IPS-20b (cell line): ENCODE results near the gene FAM114A1.

Source experiments
- H3K27ac ChIP-seq: one replicate; pipeline ENCODE4 v1.5.1; 2013; ENCODE audit warnings: low read length
- H3K27me3 ChIP-seq: 2 replicates; pipeline ENCODE4 v1.6.1; 2013; ENCODE audit warnings: mild to moderate bottlenecking, low read length, inconsistent platforms; ENCODE audit not compliant: insufficient read depth
- H3K36me3 ChIP-seq: 2 replicates; pipeline ENCODE4 v1.6.1; 2013; ENCODE audit warnings: low read depth, mild to moderate bottlenecking, inconsistent platforms, low read length, moderate library complexity; ENCODE audit not compliant: insufficient read depth
- H3K4me1 ChIP-seq: 2 replicates; pipeline ENCODE4 v1.6.1; 2013; ENCODE audit warnings: mild to moderate bottlenecking, control low read depth, inconsistent platforms, low read length, moderate library complexity; ENCODE audit not compliant: insufficient read depth
- H3K4me3 ChIP-seq: 2 replicates; pipeline ENCODE4 v1.5.1; 2013; ENCODE audit warnings: mild to moderate bottlenecking, low read length, inconsistent platforms
- H3K9ac ChIP-seq: 2 replicates; pipeline ENCODE4 v1.6.1; 2013; ENCODE audit warnings: low read depth, mild to moderate bottlenecking, inconsistent platforms, low read length, moderate library complexity
- H3K9me3 ChIP-seq: 2 replicates; pipeline ENCODE4 v1.6.1; 2013; ENCODE audit warnings: mild to moderate bottlenecking, low read depth, low read length, inconsistent platforms; ENCODE audit not compliant: insufficient read depth

The FAM114A1 gene

GRCh38 chr4:38923746-38924145 is 56.1 kb downstream of the FAM114A1 start:
- Histone ChIP-seq H3K9me3 (no peaks in the 10 kb centered on the region), H3K9ac (no peak overlapping the region), H3K27ac (no peak overlapping the region), H3K27me3 (no peaks in the 10 kb centered on the region), H3K4me3 (no peak overlapping the region), H3K36me3 (no peaks in the 10 kb centered on the region), H3K4me1 (peaks cover 5% of the 10 kb centered on the region; the same call in 1 of the 2 replicates)

- no peaks in the 10 kb centered on the region for H3K36me3 ChIP-seq
- H3K9ac ChIP-seq, result no peak overlapping the region
- no peaks in the 10 kb centered on the region for H3K27me3 ChIP-seq
- no peak overlapping the region for H3K27ac ChIP-seq
- H3K9me3 ChIP-seq, result no peaks in the 10 kb centered on the region
- H3K4me3 ChIP-seq, result no peak overlapping the region
- H3K4me1 ChIP-seq, result peaks cover 5% of the 10 kb centered on the region; the same call in 1 of the 2 replicates
These were observed 56.7 kb downstream of the FAM114A1 start for GRCh38 chr4:38924353-38924752.

GRCh38 chr4:38925492-38926413 is 58.1 kb downstream of the FAM114A1 start:
- no peak overlapping the region for H3K4me3 ChIP-seq
- H3K4me1 ChIP-seq, result peaks cover 5% of the 10 kb centered on the region; the same call in 1 of the 2 replicates
- no peak overlapping the region for H3K9ac ChIP-seq
- H3K27ac ChIP-seq, result no peak overlapping the region
- H3K9me3 ChIP-seq, result no peaks in the 10 kb centered on the region
- no peaks in the 10 kb centered on the region for H3K27me3 ChIP-seq
- H3K36me3 ChIP-seq, result no peaks in the 10 kb centered on the region

- no peak overlapping the region for H3K27ac ChIP-seq
- no peaks in the 10 kb centered on the region for H3K27me3 ChIP-seq
- no peak overlapping the region for H3K4me3 ChIP-seq
- peaks cover 5% of the 10 kb centered on the region; the same call in 1 of the 2 replicates for H3K4me1 ChIP-seq
- no peaks in the 10 kb centered on the region for H3K9me3 ChIP-seq
- H3K9ac ChIP-seq, result no peak overlapping the region
- no peaks in the 10 kb centered on the region for H3K36me3 ChIP-seq
These were observed 59.3 kb downstream of the FAM114A1 start for GRCh38 chr4:38926896-38927295.

- Histone ChIP-seq H3K4me3 (no peak overlapping the region), H3K27me3 (no peaks in the 10 kb centered on the region), H3K27ac (no peak overlapping the region), H3K36me3 (peaks cover 4% of the 10 kb centered on the region; the same call in 1 of the 2 replicates), H3K4me1 (peaks cover 5% of the 10 kb centered on the region; the same call in 1 of the 2 replicates), H3K9me3 (no peaks in the 10 kb centered on the region), H3K9ac (no peak overlapping the region)
These were observed 61.0 kb downstream of the FAM114A1 start for GRCh38 chr4:38928568-38928967.

GRCh38 chr4:38928974-38929373 is 61.4 kb downstream of the FAM114A1 start:
- H3K4me1 ChIP-seq, result peaks cover 5% of the 10 kb centered on the region; the same call in 1 of the 2 replicates
- no peaks in the 10 kb centered on the region for H3K9me3 ChIP-seq
- no peak overlapping the region for H3K27ac ChIP-seq
- H3K4me3 ChIP-seq, result no peak overlapping the region
- H3K27me3 ChIP-seq, result no peaks in the 10 kb centered on the region
- no peak overlapping the region for H3K9ac ChIP-seq
- peaks cover 4% of the 10 kb centered on the region; the same call in 1 of the 2 replicates for H3K36me3 ChIP-seq

GRCh38 chr4:38930204-38930603 is 62.6 kb downstream of the FAM114A1 start:
- no peak overlapping the region for H3K27ac ChIP-seq
- H3K9ac ChIP-seq, result no peak overlapping the region
- H3K9me3 ChIP-seq, result no peaks in the 10 kb centered on the region
- H3K4me1 ChIP-seq, result no peaks in the 10 kb centered on the region
- peaks cover 4% of the 10 kb centered on the region; the same call in 1 of the 2 replicates for H3K36me3 ChIP-seq
- H3K4me3 ChIP-seq, result no peak overlapping the region
- no peaks in the 10 kb centered on the region for H3K27me3 ChIP-seq

- peaks cover 4% of the 10 kb centered on the region; the same call in 1 of the 2 replicates for H3K36me3 ChIP-seq
- no peak overlapping the region for H3K27ac ChIP-seq
- no peak overlapping the region for H3K4me3 ChIP-seq
- no peak overlapping the region for H3K9ac ChIP-seq
- no peaks in the 10 kb centered on the region for H3K9me3 ChIP-seq
- H3K27me3 ChIP-seq, result no peaks in the 10 kb centered on the region
- H3K4me1 ChIP-seq, result no peaks in the 10 kb centered on the region
These were observed 63.1 kb downstream of the FAM114A1 start for GRCh38 chr4:38930707-38931106.

- peaks cover 4% of the 10 kb centered on the region; the same call in 1 of the 2 replicates for H3K36me3 ChIP-seq
- no peaks in the 10 kb centered on the region for H3K9me3 ChIP-seq
- no peak overlapping the region for H3K4me3 ChIP-seq
These were observed 63.5 kb downstream of the FAM114A1 start for GRCh38 chr4:38931125-38931524.

GRCh38 chr4:38935391-38936073 is 67.9 kb downstream of the FAM114A1 start:
- H3K27me3 ChIP-seq, result no peaks in the 10 kb centered on the region
- H3K4me3 ChIP-seq, result no peak overlapping the region
- no peak overlapping the region for H3K9ac ChIP-seq
- H3K9me3 ChIP-seq, result no peaks in the 10 kb centered on the region
- no peak overlapping the region for H3K27ac ChIP-seq
- peaks cover 4% of the 10 kb centered on the region; the same call in 1 of the 2 replicates for H3K36me3 ChIP-seq
- no peaks in the 10 kb centered on the region for H3K4me1 ChIP-seq

More at GRCh38 chr4:38931125-38931524, 63.5 kb downstream of the FAM114A1 start:
- H3K27me3 ChIP-seq, result no peaks in the 10 kb centered on the region
- H3K4me1 ChIP-seq, result no peaks in the 10 kb centered on the region
- H3K27ac ChIP-seq, result no peak overlapping the region
- H3K9ac ChIP-seq, result no peak overlapping the region

GRCh38 chr4:38939165-38939564 is 71.6 kb downstream of the FAM114A1 start:
- Histone ChIP-seq H3K9me3 (no peaks in the 10 kb centered on the region), H3K9ac (no peak overlapping the region), H3K27ac (no peak overlapping the region), H3K4me1 (no peaks in the 10 kb centered on the region), H3K4me3 (no peak overlapping the region), H3K27me3 (no peaks in the 10 kb centered on the region), H3K36me3 (no peaks in the 10 kb centered on the region)
